K562 (cell line): Measurements from ENCODE around the gene ENDOV. TPM values are rescaled to one million over a fixed set of nuclear protein-coding genes. Genes with fewer than 3 reads are reported as not detected.

ENCODE experiments used
- ATAC-seq: fragments of 200-7000 bp; cut with Tn5 transposase; 3 replicates; pipeline ENCODE4 v1.9.1; 2020; ENCODE audit warnings: moderate library complexity
- BruUV-seq: library from RNA; stranded (reverse); fragments of 400-500 nt; replicated peaks from 2 replicates; lab custom pipeline; 2021; lab: Mats Ljungman, UMichigan
- CTCF ChIA-PET: fragments of 300-600 bp; formaldehyde crosslinking; extraction: SDS; loops from one replicate; lab custom pipeline; 2021; ENCODE audit warnings: low intra/inter-chr PET ratio; lab: Yijun Ruan, JAX
- POLR2A ChIA-PET: fragments of 300-600, 350-650 bp; sonication (Branson Sonifier 250); formaldehyde crosslinking; extraction: SDS; loops from one replicate; lab custom pipeline; 2021; ENCODE audit warnings: antibody characterized with exemption, inconsistent platforms; lab: Yijun Ruan, JAX
- DNase-seq, 4 experiments: peaks; one replicate each; pipeline versions ENCODE4 v3.0.0 to v3.0.0-alpha.2; 2011 to 2018; ENCODE audit warnings: low spot score in 3 of 4, mixed read lengths in 3 of 4; ENCODE audit errors: extremely low read depth in 1 of 4
- FAIRE-seq: peaks from 2 replicates; lab custom pipeline; 2011; peaks lifted over from hg19 to GRCh38; lab: Jason Lieb, UNC
- H2AFZ ChIP-seq: 2 replicates; pipeline ENCODE4 v1.6.0; 2011; ENCODE audit warnings: low read depth, low read length, control low read depth, inconsistent platforms
- H3K27ac ChIP-seq: fragments of 200-600 bp; 3 replicates; pipeline ENCODE4 v1.8.0; 2011; ENCODE audit warnings: low read depth, mild to moderate bottlenecking, control low read depth, inconsistent platforms, low read length, moderate library complexity, mixed read lengths; ENCODE audit errors: extremely low read depth
- H3K27me3 ChIP-seq, 2 experiments: fragments of 300-600 bp in 1 of 2; 2 replicates in 1 of 2; 3 replicates in 1 of 2; pipeline versions ENCODE4 v1.6.0 to v1.8.0; 2011; ENCODE audit warnings: inconsistent platforms in 2 of 2, low read length in 2 of 2, mild to moderate bottlenecking in 1 of 2, mixed read lengths in 1 of 2, moderate library complexity in 1 of 2; ENCODE audit not compliant: control insufficient read depth in 2 of 2, insufficient read depth in 2 of 2
- H3K36me3 ChIP-seq: fragments of 300-600 bp; 3 replicates; pipeline ENCODE4 v1.8.0; 2011; ENCODE audit warnings: mild to moderate bottlenecking, low read length, inconsistent platforms; ENCODE audit not compliant: control insufficient read depth, insufficient read depth
- H3K4me1 ChIP-seq, 2 experiments: fragments of 200-600 bp in 1 of 2; replicated peaks in 1 of 2; 2 replicates in 1 of 2; 3 replicates in 1 of 2; pipeline versions ENCODE4 v1.5.1 to v1.8.0; 2011; ENCODE audit warnings: inconsistent platforms in 2 of 2, low read length in 2 of 2, mild to moderate bottlenecking in 1 of 2, mixed read lengths in 1 of 2, moderate library complexity in 1 of 2; ENCODE audit not compliant: control insufficient read depth in 2 of 2, insufficient read depth in 2 of 2
- H3K4me2 ChIP-seq: 2 replicates; pipeline ENCODE4 v1.6.1; 2011; ENCODE audit warnings: low read length, control low read depth, inconsistent platforms, mixed read lengths; ENCODE audit not compliant: insufficient read depth
- H3K4me3 ChIP-seq: fragments of 200-600 bp; sonication (generic), shearing (Covaris generic); 2 replicates; pipeline ENCODE4 v1.5.1; 2016; ENCODE audit warnings: control low read depth, inconsistent platforms
- H3K79me2 ChIP-seq: fragments of 200-600 bp; 3 replicates; pipeline ENCODE4 v1.8.0; 2011; ENCODE audit warnings: low read length, inconsistent platforms; ENCODE audit not compliant: control insufficient read depth, insufficient read depth
- H3K9ac ChIP-seq, 2 experiments: 2 replicates each; pipeline versions ENCODE4 v1.6.0 to v1.6.1; 2011; ENCODE audit warnings: low read depth in 2 of 2, low read length in 2 of 2, control low read depth in 1 of 2, inconsistent platforms in 1 of 2, mild to moderate bottlenecking in 1 of 2, mixed read lengths in 1 of 2; ENCODE audit not compliant: insufficient read depth in 1 of 2
- H3K9me1 ChIP-seq: one replicate; pipeline ENCODE4 v1.6.0; 2011; ENCODE audit warnings: inconsistent platforms, mild to moderate bottlenecking, low read length, moderate library complexity; ENCODE audit not compliant: control insufficient read depth, insufficient read depth
- H3K9me3 ChIP-seq: replicated peaks from 2 replicates; pipeline ENCODE4 v1.5.1; 2011; ENCODE audit warnings: low read depth, low read length, inconsistent platforms; ENCODE audit not compliant: control insufficient read depth, insufficient read depth
- H4K20me1 ChIP-seq: replicated peaks from 2 replicates; pipeline ENCODE4 v1.6.1; 2011; ENCODE audit warnings: low read length, inconsistent platforms, mixed read lengths; ENCODE audit not compliant: control insufficient read depth, insufficient read depth
- BDP1 ChIP-seq: IDR thresholded peaks from 3 replicates; pipeline ENCODE4 v1.6.1; 2011; ENCODE audit not compliant: insufficient read length, insufficient read depth
- FOSL1 ChIP-seq: fragments of 200-800 bp; sonication (Bioruptor generic); conservative IDR thresholded peaks from 2 replicates; pipeline ENCODE4 v1.6.1; 2016; ENCODE audit warnings: missing genetic modification characterization, missing compliant biosample characterization
- GATAD2A ChIP-seq: fragments of 450-650 bp; IDR thresholded peaks from 2 replicates; pipeline ENCODE4 v1.6.1; 2017
- IRF1 ChIP-seq: sonication (generic); formaldehyde crosslinking; IDR thresholded peaks from 2 replicates; pipeline ENCODE4 v1.8.0; 2022; ENCODE audit warnings: missing genetic modification reagents, mild to moderate bottlenecking, borderline replicate concordance
- NFRKB ChIP-seq: fragments of 450-650 bp; IDR thresholded peaks from 2 replicates; pipeline ENCODE4 v1.6.1; 2016; ENCODE audit warnings: low read depth
- PCBP2 ChIP-seq: fragments of 200-400 bp; formaldehyde crosslinking; IDR thresholded peaks from 2 replicates; pipeline ENCODE4 v1.6.1; 2018; ENCODE audit warnings: low read length, low read depth, mild to moderate bottlenecking, moderate library complexity; ENCODE audit not compliant: poor library complexity, severe bottlenecking
- RBBP5 ChIP-seq: fragments of 200-600 bp; sonication (generic); IDR thresholded peaks from 2 replicates; pipeline ENCODE4 v1.6.1; 2012; ENCODE audit warnings: borderline replicate concordance, mild to moderate bottlenecking, low read length, control low read depth, inconsistent platforms; ENCODE audit not compliant: insufficient read depth, poor library complexity, severe bottlenecking
- ZNF3 ChIP-seq: fragments of 250-450 bp; sonication (Bioruptor Pico); IDR thresholded peaks from 2 replicates; pipeline ENCODE4 v1.5.0; 2021; ENCODE audit warnings: mild to moderate bottlenecking, moderate library complexity
- ZNF583 ChIP-seq: fragments of 250-450 bp; sonication (Bioruptor Pico); IDR thresholded peaks from 2 replicates; pipeline ENCODE4 v1.4.0; 2020
- WGBS: fragments of 100-300 bp; shearing (Covaris generic); methylation state at CpG from one replicate; pipeline ENCODE4 v1.1.6; 2016; ENCODE audit warnings: low coverage, mixed read lengths; ENCODE audit not compliant: insufficient coverage; ENCODE audit errors: missing lambda C conversion rate; 5-methylcytosine and 5-hydroxymethylcytosine counted together
- in situ Hi-C: fragments of 300-500 bp; cut with MboI; formaldehyde crosslinking; loops from 4 replicates; pipeline ENCODE4 v1.15.0; 2018; ENCODE audit warnings: inconsistent platforms, mixed read lengths
- intact Hi-C: fragments of 100-400 bp; cut with micrococcal nuclease; formaldehyde crosslinking; loops from 2 replicates; pipeline ENCODE4 v1.14.2; 2022
- polyA plus RNA-seq, 8 experiments: library from polyadenylated mRNA; depleted of rRNA in 4 of 8; stranded (reverse) in 5 of 8; unstranded in 3 of 8; fragments of >200 nt; fragmentation: Nextera tagmentation in 2 of 8; fragmentation: Illumina TruSeq in 1 of 8; extraction: Ambion mirVana in 2 of 8; extraction: Trizol in 1 of 8; gene quantifications; 2 replicates each; pipeline versions ENCODE4 v1.2.1 to v1.2.3, GENCODE V29; 2011 to 2014; ENCODE audit warnings: inconsistent platforms in 1 of 8, missing spikeins in 1 of 8
- total RNA-seq, 7 experiments: library from RNA; depleted of rRNA in 6 of 7; stranded (reverse); fragments of >200 nt in 6 of 7; fragmentation: Illumina TruSeq in 2 of 7; extraction: Trizol in 2 of 7; gene quantifications; 2 replicates each; pipeline versions ENCODE4 v1.2.1 to v1.2.3, GENCODE V29; 2011 to 2021; ENCODE audit warnings: low replicate concordance in 1 of 7
- TF ChIP-seq, protein P1 (sequence below): fragments of 450-650 bp; formaldehyde crosslinking; IDR thresholded peaks from 2 replicates; pipeline ENCODE4 v1.4.0; 2020; ENCODE audit warnings: mild to moderate bottlenecking, moderate library complexity

ENDOV gene
- total and polyA plus RNA-seq, 9 of the 15 experiments (the other 6 are each of a cell fraction or from before 2014, with no cell fraction given): 1.2 to 8.2 (median 3.7) TPM

- DNase-seq (no peak), FAIRE-seq (no peak), ATAC-seq (no peak)
- no peak overlapping the region for H3K4me2 ChIP-seq
- no peak overlapping the region; the same call in 2 of the 3 replicates for H3K27ac ChIP-seq
- intact Hi-C loops: no loop called here
- H3K9ac ChIP-seq: no peak overlapping the region
- POLR2A ChIA-PET: interaction anchor here (1.3 kb wide), 1 partner anchor 14 kb away, joined by 10 read pairs; no protein-coding TSS in a partner anchor
- H3K4me1 ChIP-seq: peaks cover 0 to 5% of the 10 kb centered on the region in 2 experiments; a peak in 1 of 5 replicates
- CTCF ChIA-PET: no interaction called here
- no peaks in the 10 kb centered on the region for H3K79me2 ChIP-seq
- 8% methylated on average over 28 of the region's 28 CpGs for WGBS
- H3K9me1 ChIP-seq: no peaks in the 10 kb centered on the region
- peaks cover 75 to 90% of the 10 kb centered on the region in 2 experiments; a peak in 4 of 5 replicates for H3K27me3 ChIP-seq
- H3K9me3 ChIP-seq: no peaks in the 10 kb centered on the region
- H4K20me1 ChIP-seq: peaks cover 43% of the 10 kb centered on the region
- TF ChIP-seq ZNF583 (CRISPR knock-in tag) (no peak), RBBP5 (no peak)
- TF ChIP-seq, all 486 proteins: peak for 0
- in situ Hi-C loops: no loop called here
- no peak overlapping the region for H2AFZ ChIP-seq
- no peak overlapping the region for H3K4me3 ChIP-seq
- no peaks in the 10 kb centered on the region for H3K36me3 ChIP-seq
- BruUV-seq: no TSS peak
These were observed 54.0 kb downstream of the ENDOV start for GRCh38 chr17:80468781-80469493.

GRCh38 chr17:80469667-80470066 lies 54.7 kb downstream of the ENDOV start:
- Histone ChIP-seq H3K27ac (no peak overlapping the region), H3K9me1 (no peaks in the 10 kb centered on the region), H3K4me2 (no peak overlapping the region), H3K36me3 (no peaks in the 10 kb centered on the region), H3K9me3 (no peaks in the 10 kb centered on the region), H4K20me1 (peaks cover 47% of the 10 kb centered on the region), H3K9ac (no peak overlapping the region), H3K4me3 (no peak overlapping the region), H2AFZ (no peak overlapping the region), H3K4me1 (peaks cover 0 to 5% of the 10 kb centered on the region in 2 experiments; a peak in 2 of 5 replicates), H3K79me2 (no peaks in the 10 kb centered on the region), H3K27me3 (peaks cover 71 to 90% of the 10 kb centered on the region in 2 experiments; a peak in 4 of 5 replicates)
- in situ Hi-C loops (no loop called here), intact Hi-C loops (no loop called here)
- FAIRE-seq: no peak
- no peak for ATAC-seq
- 2% methylated on average over 6 of the region's 11 CpGs for WGBS
- DNase-seq: no peak
- no TSS peak for BruUV-seq
- ChIA-PET CTCF (no interaction called here), POLR2A (interaction anchor here (0.5 kb wide), 1 partner anchor 15 kb away, joined by 3 read pairs; no protein-coding TSS in a partner anchor)
- TF ChIP-seq FOSL1 (no peak), BDP1 (no peak), GATAD2A (no peak), NFRKB (no peak), PCBP2 (no peak), IRF1 (no peak), ZNF3 (CRISPR knock-in tag) (no peak)
- TF ChIP-seq, protein P1, sequence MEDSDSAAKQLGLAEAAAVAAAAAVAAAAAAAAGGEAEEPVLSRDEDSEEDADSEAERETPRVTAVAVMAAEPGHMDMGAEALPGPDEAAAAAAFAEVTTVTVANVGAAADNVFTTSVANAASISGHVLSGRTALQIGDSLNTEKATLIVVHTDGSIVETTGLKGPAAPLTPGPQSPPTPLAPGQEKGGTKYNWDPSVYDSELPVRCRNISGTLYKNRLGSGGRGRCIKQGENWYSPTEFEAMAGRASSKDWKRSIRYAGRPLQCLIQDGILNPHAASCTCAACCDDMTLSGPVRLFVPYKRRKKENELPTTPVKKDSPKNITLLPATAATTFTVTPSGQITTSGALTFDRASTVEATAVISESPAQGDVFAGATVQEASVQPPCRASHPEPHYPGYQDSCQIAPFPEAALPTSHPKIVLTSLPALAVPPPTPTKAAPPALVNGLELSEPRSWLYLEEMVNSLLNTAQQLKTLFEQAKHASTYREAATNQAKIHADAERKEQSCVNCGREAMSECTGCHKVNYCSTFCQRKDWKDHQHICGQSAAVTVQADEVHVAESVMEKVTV (CRISPR knock-in tag): no peak
